Stimulated activated memory B cell treated with anti-CD40 and anti-IgM and Interleukin-4, amounts not matched to agents 10 μg/mL and 1 μg/mL and 100 μg/mL, for 72 hours (primary cell): ENCODE measurements around the gene SLC26A1.

Source experiments
- ATAC-seq: fragments of 150-1000 bp; cut with Tn5 transposase; 2 replicates; pipeline ENCODE4 v1.10.0; 2021
- H3K27ac Mint-ChIP-seq: one replicate; pipeline ENCODE4 v1.8.0; 2022; ENCODE audit warnings: mild to moderate bottlenecking, mixed read lengths
- H3K27me3 Mint-ChIP-seq: one replicate; pipeline ENCODE4 v1.8.0; 2022; ENCODE audit warnings: mixed read lengths
- H3K36me3 Mint-ChIP-seq: one replicate; pipeline ENCODE4 v1.8.0; 2022; ENCODE audit warnings: mixed read lengths
- H3K4me1 Mint-ChIP-seq: one replicate; pipeline ENCODE4 v1.8.0; 2022; ENCODE audit warnings: mixed read lengths
- H3K4me3 Mint-ChIP-seq: one replicate; pipeline ENCODE4 v1.8.0; 2022; ENCODE audit warnings: mild to moderate bottlenecking, moderate library complexity, mixed read lengths
- H3K9me3 Mint-ChIP-seq: one replicate; pipeline ENCODE4 v1.8.0; 2022; ENCODE audit warnings: mixed read lengths

Gene SLC26A1

DNA sequence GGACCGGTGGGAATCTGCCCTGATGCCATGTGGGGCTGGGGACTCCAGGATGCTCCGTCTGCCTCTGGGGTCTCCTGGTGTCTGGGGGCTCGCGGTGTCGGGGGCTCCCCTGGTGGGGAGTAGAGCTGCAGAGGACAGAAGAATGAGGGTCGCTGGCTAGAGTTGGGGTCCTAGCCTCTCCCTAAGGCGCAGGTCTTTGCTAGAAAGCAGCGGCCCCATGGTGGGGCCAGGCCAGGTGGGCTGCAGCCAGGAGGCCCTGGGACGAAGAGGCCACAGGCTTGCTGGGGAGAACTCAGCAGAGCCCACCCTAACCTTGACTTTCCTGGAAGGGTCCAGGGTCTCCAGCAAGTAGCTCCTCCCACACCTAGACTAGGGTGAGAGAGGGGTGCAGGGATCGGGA is 39.7 kb upstream of the SLC26A1 start:
- Mint-ChIP-seq H3K9me3 (no peaks in the 10 kb centered on the region), H3K4me3 (no peak overlapping the region), H3K36me3 (no peaks in the 10 kb centered on the region), H3K4me1 (no peaks in the 10 kb centered on the region), H3K27ac (no peak overlapping the region), H3K27me3 (peaks cover 63% of the 10 kb centered on the region)
- ATAC-seq: no peak

DNA sequence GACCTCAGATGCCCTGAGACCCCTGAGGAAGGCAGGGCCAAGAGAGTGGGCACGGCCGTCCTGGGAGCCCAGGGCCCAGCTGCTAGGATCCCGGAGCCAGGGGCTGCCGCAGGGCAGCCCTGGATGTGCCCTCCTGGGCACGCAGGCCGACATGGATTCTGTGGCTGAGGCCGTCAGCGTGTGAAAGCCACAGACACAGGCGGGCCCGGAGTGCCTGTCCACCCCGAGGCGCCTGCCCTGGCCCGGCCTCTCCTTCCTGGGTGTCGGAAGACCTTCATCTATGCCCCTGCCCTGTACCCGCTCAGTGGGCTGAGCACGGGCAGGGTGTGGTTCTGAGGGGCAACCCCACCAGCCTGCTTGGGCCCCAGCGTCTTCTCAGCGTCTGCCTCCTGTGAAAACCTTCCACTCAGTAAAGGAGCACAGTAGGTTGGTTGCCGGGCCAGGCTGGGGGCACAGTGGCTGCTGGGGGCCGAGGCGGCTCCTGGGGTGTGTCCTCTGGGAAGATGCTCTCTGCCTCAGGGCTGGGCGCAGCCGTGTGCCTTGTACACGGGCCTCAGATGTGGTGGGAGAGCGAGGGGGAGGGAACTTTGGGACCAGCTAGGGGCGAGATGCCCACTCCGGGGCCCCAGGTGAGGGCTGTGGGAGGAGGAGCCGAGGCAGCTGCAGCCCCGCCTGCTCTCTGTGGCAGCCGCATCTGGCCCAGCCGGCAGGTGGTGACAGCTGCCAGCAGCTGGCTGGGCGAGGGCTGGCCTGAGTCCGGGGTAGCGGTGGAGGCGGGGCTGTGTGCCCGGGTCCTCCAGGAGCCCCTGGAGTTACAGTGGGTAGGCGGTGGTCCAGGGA is 39.0 kb upstream of the SLC26A1 start:
- peak; percentile 29 for ATAC-seq
- Mint-ChIP-seq H3K9me3 (no peaks in the 10 kb centered on the region), H3K27me3 (peaks cover 63% of the 10 kb centered on the region), H3K27ac (no peak overlapping the region), H3K36me3 (no peaks in the 10 kb centered on the region), H3K4me3 (no peak overlapping the region), H3K4me1 (no peaks in the 10 kb centered on the region)

DNA sequence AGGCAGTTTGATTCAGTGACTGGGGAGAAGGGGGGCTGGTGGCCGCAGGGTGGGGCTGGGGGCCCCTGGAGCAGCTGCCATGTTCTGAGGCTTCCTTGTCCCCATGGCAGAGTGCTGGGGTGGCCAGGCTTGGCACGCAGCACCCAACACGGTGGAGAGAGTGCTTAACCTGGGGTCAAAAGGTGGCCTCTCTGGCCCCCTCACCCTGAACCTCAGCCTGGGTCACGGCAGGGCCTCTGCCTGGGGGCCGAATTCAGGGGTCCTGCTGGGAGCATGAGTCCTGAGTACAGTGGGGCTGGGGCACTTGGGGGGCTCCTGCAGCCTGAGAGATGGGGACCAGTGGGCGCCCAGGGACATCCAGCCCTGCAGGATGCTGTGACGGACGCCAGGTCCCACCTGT is 38.1 kb upstream of the SLC26A1 start:
- no peak for ATAC-seq
- no peak overlapping the region for H3K27ac Mint-ChIP-seq
- H3K4me1 Mint-ChIP-seq: peaks cover 5% of the 10 kb centered on the region
- no peaks in the 10 kb centered on the region for H3K36me3 Mint-ChIP-seq
- no peaks in the 10 kb centered on the region for H3K9me3 Mint-ChIP-seq
- peaks cover 63% of the 10 kb centered on the region for H3K27me3 Mint-ChIP-seq
- H3K4me3 Mint-ChIP-seq: no peak overlapping the region

DNA sequence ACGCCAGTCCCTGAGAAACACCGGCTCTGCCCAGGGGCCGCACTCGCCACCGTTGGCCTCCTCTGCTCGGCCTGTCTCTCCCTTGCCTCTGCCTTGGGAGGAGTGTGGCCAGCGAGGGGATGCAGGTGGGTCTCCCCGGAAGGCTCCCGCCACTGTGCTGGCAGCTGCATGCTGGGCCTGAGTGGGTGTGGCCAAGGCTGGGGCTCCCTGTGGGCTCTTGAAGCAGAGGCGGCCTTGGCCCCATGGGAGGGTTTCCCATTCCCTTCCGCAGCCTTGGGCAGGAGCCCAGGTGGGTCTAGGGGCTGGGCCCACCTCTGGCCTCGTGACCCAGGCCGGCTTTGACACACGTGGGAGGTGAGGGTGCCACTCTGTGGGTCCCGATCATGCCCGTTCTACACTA is 37.4 kb upstream of the SLC26A1 start:
- Mint-ChIP-seq H3K9me3 (no peaks in the 10 kb centered on the region), H3K4me3 (no peak overlapping the region), H3K27ac (no peak overlapping the region), H3K36me3 (no peaks in the 10 kb centered on the region), H3K27me3 (peaks cover 61% of the 10 kb centered on the region), H3K4me1 (peaks cover 12% of the 10 kb centered on the region)
- no peak for ATAC-seq

DNA sequence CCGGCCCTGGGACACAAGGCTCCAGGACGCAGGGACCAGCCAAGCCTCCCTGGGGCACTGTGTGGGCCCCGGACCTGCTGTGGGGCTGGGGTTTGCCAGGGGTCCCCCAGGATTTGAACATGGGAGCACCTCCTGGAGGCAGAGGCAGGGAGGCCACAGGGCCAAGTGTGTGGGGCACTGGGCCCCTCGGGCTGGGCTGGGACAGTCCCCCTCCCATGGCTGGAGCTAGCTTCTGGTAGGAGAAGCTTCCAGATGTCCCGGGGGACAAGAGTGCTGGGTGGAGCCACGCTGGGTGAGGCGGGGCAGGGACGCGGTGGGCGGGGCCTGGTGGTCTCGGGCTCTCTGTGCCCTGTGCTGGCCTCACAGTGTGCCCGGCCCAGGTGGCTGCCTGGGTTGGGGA is 36.8 kb upstream of the SLC26A1 start:
- H3K27me3 Mint-ChIP-seq: peaks cover 56% of the 10 kb centered on the region
- H3K4me1 Mint-ChIP-seq: peaks cover 16% of the 10 kb centered on the region
- no peak overlapping the region for H3K27ac Mint-ChIP-seq
- no peaks in the 10 kb centered on the region for H3K9me3 Mint-ChIP-seq
- peaks cover 5% of the 10 kb centered on the region for H3K36me3 Mint-ChIP-seq
- ATAC-seq: no peak
- H3K4me3 Mint-ChIP-seq: no peak overlapping the region

DNA sequence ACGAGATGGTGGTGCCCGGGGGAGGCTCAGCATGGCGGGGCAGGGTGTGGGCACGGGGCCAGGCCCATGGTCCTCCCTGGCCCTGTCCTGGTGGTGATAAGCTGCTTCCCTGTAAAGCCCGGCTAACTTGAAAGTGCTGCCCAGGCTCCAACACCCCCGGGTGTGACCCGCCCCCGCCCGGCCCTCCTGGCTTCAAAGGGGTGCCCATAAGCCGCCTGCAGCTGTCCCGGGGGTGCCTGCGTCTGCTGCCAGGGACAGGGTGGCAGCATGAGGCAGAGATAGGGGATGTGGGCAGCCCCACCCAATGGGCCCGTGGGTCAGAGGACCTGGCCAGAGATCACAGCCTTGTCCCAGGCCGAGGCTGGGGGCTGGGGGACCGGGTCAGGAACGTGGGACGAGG is 36.3 kb upstream of the SLC26A1 start:
- peaks cover 10% of the 10 kb centered on the region for H3K36me3 Mint-ChIP-seq
- H3K4me1 Mint-ChIP-seq: peaks cover 18% of the 10 kb centered on the region
- no peaks in the 10 kb centered on the region for H3K9me3 Mint-ChIP-seq
- H3K27me3 Mint-ChIP-seq: peaks cover 51% of the 10 kb centered on the region
- ATAC-seq: no peak
- H3K4me3 Mint-ChIP-seq: no peak overlapping the region
- no peak overlapping the region for H3K27ac Mint-ChIP-seq

DNA sequence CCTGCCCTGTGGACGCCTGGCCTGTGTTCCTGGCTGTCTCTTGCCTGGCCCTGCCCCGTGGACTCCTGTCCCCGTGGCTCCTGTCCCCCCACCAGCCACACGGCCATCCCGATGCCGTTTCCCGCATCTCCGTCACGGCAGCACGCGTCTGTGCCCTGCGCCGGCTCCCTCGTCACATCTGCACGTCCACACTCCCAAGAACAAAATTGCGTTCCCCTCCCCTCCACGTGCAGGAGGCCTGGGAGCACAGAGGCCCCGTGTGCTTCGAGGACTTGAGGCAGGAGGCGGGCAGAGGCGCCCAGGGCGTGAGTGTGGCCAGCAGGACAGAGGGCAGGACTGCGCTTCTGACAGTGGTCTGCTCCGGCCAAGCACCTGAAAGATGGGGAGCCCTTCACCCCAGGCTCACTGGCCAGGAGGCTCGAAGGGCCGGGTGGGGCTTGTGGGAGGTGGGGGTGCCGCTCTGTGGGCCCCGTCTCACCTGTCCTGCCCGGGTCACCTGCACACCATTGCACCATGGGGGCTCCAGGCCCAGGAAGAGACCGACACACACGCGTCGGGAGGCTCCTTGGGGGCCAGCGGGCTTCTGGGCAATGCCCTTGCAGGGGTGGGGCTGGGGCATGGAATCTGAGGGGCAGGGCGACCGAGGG is 35.5 kb upstream of the SLC26A1 start:
- Mint-ChIP-seq H3K4me3 (no peak overlapping the region), H3K27me3 (peaks cover 43% of the 10 kb centered on the region), H3K9me3 (no peaks in the 10 kb centered on the region), H3K27ac (no peak overlapping the region), H3K4me1 (peaks cover 18% of the 10 kb centered on the region), H3K36me3 (peaks cover 10% of the 10 kb centered on the region)
- no peak for ATAC-seq

DNA sequence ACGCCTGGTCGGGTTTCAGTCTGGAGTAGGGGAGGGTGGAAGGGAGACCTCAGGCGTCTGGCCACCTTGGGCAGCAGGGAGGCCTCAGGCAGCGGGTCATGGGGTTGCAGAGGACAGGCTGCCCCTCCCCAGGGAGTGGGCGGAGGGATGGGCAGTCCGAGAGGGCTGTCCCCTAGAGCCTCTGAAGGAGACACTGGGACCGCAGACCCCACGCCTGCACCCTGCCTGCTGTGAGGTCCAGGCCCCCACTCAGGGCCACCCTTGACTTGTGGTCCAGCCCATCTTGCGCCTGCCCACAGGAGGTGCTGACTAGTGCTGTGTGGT is 34.7 kb upstream of the SLC26A1 start:
- Mint-ChIP-seq H3K4me1 (peaks cover 18% of the 10 kb centered on the region), H3K27me3 (peaks cover 34% of the 10 kb centered on the region), H3K9me3 (no peaks in the 10 kb centered on the region), H3K4me3 (no peak overlapping the region), H3K36me3 (peaks cover 10% of the 10 kb centered on the region), H3K27ac (no peak overlapping the region)
- no peak for ATAC-seq

DNA sequence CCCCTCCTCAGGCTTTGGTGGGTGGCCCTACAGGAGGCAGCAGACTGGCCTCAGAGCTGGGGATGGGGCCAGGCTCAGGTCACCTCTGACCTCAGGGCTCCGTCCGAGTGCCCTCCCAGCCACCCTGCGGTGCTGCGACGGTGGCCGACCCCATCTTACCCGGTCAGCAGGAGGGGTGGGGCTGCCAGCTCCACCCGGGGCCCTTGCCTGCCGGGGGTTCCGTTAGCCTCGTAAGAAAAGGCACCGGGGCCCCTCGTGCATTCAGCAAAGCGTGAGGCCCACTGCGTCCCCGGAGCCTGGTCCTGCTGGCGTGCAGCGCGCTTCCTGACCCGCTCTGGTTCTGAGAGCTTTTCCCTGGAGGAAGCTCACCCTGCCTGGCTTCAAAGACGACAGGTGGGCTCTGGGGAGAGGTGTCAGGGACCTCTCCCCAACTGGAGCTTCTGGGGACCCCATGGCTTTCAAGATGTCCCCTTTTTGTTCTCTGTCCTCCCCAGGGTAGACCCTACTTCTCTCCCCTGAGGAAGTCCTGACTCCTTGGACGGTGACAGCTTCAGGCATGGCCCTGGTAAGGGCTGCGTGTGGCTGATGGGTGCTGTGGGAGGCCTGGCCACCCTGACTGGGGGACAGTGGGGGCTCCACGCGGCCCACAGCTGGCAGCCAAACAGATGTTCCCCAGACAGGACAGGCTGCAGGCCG is 34.2 kb upstream of the SLC26A1 start:
- no peak overlapping the region for H3K27ac Mint-ChIP-seq
- peaks cover 18% of the 10 kb centered on the region for H3K4me1 Mint-ChIP-seq
- H3K36me3 Mint-ChIP-seq: peaks cover 10% of the 10 kb centered on the region
- ATAC-seq: no peak
- H3K4me3 Mint-ChIP-seq: no peak overlapping the region
- H3K27me3 Mint-ChIP-seq: peaks cover 29% of the 10 kb centered on the region
- H3K9me3 Mint-ChIP-seq: no peaks in the 10 kb centered on the region

DNA sequence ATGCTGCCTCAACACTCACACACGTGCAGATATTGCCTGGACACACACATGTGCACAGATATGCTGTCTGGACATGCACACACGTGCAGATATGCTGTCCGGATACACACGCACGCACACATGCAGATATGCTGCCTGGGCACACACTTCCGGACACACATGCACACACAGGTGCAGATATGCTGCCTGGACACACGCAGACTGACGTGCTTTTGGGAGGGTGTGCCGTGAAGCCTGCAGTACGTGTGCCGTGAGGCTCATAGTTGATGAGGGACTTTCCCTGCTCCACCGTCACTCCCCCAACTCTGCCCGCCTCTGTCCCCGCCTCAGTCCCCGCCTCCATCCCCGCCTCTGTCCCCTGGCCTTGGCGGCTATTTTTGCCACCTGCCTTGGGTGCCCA is 32.9 kb upstream of the SLC26A1 start:
- H3K4me3 Mint-ChIP-seq: no peak overlapping the region
- peak; percentile 78 for ATAC-seq
- H3K27ac Mint-ChIP-seq: peak overlapping the region; percentile 28
- H3K9me3 Mint-ChIP-seq: no peaks in the 10 kb centered on the region
- H3K4me1 Mint-ChIP-seq: peaks cover 29% of the 10 kb centered on the region
- peaks cover 17% of the 10 kb centered on the region for H3K27me3 Mint-ChIP-seq
- H3K36me3 Mint-ChIP-seq: peaks cover 10% of the 10 kb centered on the region

DNA sequence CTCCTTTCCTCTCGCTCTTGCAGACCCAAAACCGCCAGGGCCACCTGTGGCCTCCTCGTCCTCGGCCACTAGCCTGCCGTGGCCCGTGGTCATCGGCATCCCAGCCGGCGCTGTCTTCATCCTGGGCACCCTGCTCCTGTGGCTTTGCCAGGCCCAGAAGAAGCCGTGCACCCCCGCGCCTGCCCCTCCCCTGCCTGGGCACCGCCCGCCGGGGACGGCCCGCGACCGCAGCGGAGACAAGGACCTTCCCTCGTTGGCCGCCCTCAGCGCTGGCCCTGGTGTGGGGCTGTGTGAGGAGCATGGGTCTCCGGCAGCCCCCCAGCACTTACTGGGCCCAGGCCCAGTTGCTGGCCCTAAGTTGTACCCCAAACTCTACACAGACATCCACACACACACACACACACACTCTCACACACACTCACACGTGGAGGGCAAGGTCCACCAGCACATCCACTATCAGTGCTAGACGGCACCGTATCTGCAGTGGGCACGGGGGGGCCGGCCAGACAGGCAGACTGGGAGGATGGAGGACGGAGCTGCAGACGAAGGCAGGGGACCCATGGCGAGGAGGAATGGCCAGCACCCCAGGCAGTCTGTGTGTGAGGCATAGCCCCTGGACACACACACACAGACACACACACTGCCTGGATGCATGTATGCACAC is 31.8 kb upstream of the SLC26A1 start:
- Mint-ChIP-seq H3K27me3 (peaks cover 8% of the 10 kb centered on the region), H3K9me3 (no peaks in the 10 kb centered on the region), H3K36me3 (peaks cover 10% of the 10 kb centered on the region), H3K4me3 (no peak overlapping the region), H3K27ac (peak overlapping the region; percentile 40), H3K4me1 (peaks cover 30% of the 10 kb centered on the region)
- no peak for ATAC-seq

DNA sequence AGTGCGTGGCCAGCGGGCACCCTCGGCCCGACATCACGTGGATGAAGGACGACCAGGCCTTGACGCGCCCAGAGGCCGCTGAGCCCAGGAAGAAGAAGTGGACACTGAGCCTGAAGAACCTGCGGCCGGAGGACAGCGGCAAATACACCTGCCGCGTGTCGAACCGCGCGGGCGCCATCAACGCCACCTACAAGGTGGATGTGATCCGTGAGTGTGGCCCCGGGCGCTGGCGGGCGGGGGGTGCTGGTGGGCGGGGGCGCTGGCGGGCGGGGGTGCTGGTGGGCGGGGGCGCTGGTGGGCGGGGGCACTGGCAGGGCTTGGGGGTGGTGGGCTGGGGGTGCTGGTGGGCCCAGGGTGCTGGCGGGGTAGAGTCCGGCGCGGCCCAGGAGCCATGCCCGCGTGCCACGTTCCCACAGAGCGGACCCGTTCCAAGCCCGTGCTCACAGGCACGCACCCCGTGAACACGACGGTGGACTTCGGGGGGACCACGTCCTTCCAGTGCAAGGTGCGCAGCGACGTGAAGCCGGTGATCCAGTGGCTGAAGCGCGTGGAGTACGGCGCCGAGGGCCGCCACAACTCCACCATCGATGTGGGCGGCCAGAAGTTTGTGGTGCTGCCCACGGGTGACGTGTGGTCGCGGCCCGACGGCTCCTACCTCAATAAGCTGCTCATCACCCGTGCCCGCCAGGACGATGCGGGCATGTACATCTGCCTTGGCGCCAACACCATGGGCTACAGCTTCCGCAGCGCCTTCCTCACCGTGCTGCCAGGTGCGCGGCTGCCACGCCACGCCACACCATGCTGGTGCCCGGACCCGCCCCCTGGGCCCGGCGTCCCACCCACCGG is 30.9 kb upstream of the SLC26A1 start:
- ATAC-seq: no peak
- H3K9me3 Mint-ChIP-seq: no peaks in the 10 kb centered on the region
- H3K4me3 Mint-ChIP-seq: no peak overlapping the region
- H3K27ac Mint-ChIP-seq: no peak overlapping the region
- peaks cover 10% of the 10 kb centered on the region for H3K36me3 Mint-ChIP-seq
- peaks cover 30% of the 10 kb centered on the region for H3K4me1 Mint-ChIP-seq
- no peaks in the 10 kb centered on the region for H3K27me3 Mint-ChIP-seq

DNA sequence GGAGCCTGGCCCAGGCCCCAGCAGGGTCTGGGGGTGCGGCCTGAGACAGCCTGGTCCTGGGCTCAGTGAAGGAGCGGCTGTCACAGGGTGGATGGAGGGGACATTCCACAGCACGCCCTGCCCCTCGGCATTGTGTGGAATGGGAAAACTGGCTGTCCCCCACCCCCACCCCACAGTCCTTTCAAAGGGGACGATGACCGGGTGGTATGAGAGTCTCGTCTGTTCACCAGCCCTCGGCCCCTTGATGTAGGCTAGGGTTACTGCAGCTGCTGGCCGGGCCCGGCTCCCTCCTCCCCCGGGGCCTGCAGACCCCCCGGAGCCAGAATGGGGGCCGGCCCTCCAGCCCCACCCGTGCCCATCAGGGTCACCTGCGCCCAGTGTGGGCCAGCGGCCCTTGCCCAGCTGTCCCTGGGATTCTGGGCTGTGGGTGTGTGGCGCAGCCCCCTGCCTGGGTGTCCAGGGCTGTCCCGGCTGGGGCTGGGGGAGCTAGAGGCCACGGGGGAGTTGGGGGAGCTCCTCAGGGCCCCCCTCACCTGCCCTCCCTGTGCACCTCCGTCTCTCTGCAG is 30.0 kb upstream of the SLC26A1 start:
- peaks cover 32% of the 10 kb centered on the region for H3K4me1 Mint-ChIP-seq
- peak overlapping the region; percentile 76 for H3K27ac Mint-ChIP-seq
- H3K4me3 Mint-ChIP-seq: no peak overlapping the region
- H3K27me3 Mint-ChIP-seq: no peaks in the 10 kb centered on the region
- H3K9me3 Mint-ChIP-seq: no peaks in the 10 kb centered on the region
- peaks cover 10% of the 10 kb centered on the region for H3K36me3 Mint-ChIP-seq
- no peak for ATAC-seq

DNA sequence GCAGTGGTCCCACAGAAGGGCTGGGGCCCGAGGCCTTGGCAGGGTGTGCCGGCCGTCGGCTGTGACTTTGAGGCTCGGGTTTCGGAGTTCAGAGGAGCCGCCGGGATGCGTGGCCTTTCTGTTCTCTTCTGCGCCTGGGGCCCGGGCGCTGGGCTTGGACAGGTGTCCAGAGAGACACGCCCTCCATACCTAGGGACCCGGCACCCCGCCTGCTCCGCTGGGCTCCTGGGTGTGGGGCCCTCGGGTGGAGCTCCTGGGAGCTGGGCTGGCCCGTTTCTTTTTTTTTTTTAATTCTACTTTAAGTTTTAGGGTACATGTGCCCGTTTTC is 29.5 kb upstream of the SLC26A1 start:
- Mint-ChIP-seq H3K9me3 (no peaks in the 10 kb centered on the region), H3K27ac (peak overlapping the region; percentile 76), H3K4me1 (peaks cover 36% of the 10 kb centered on the region), H3K27me3 (no peaks in the 10 kb centered on the region), H3K4me3 (no peak overlapping the region), H3K36me3 (peaks cover 10% of the 10 kb centered on the region)
- ATAC-seq: no peak
